Liver (tissue), 9 donors: ENCODE data around the gene PAQR4. TPM values are rescaled to one million over a fixed set of nuclear protein-coding genes. Genes with fewer than 3 reads are reported as not detected.

Experiments
- DNase-seq: peaks from one replicate; pipeline ENCODE4 v3.0.0-alpha.2; 2017; ENCODE audit warnings: low spot score
- H3K27ac ChIP-seq, 2 donors: one replicate each; pipeline ENCODE4 v1.7.0; 2013; ENCODE audit warnings: inconsistent platforms in 2 of 2, low read length in 2 of 2, control low read depth in 1 of 2, low read depth in 1 of 2, mild to moderate bottlenecking in 1 of 2
- H3K27me3 ChIP-seq, 4 donors: one replicate each; pipeline versions ENCODE4 v1.6.1 to v1.7.0; 2013; ENCODE audit warnings: low read length in 3 of 4, inconsistent platforms in 1 of 4, mild to moderate bottlenecking in 1 of 4, moderate library complexity in 1 of 4; ENCODE audit not compliant: control insufficient read depth in 4 of 4, insufficient read depth in 4 of 4
- H3K36me3 ChIP-seq, 4 donors: one replicate each; pipeline versions ENCODE4 v1.6.1 to v1.7.0; 2013; ENCODE audit warnings: low read length in 3 of 4, mild to moderate bottlenecking in 3 of 4, low read depth in 1 of 4, moderate library complexity in 1 of 4; ENCODE audit not compliant: control insufficient read depth in 4 of 4, insufficient read depth in 3 of 4
- H3K4me1 ChIP-seq, 4 donors: one replicate each; pipeline versions ENCODE4 v1.6.1 to v1.7.0; 2013; ENCODE audit warnings: low read length in 3 of 4, mild to moderate bottlenecking in 3 of 4, moderate library complexity in 1 of 4; ENCODE audit not compliant: control insufficient read depth in 4 of 4, insufficient read depth in 4 of 4
- H3K4me3 ChIP-seq, 3 donors: one replicate each; pipeline versions ENCODE4 v1.6.1 to v1.7.0; 2013; ENCODE audit warnings: low read length in 3 of 3, control low read depth in 1 of 3, low read depth in 1 of 3, mild to moderate bottlenecking in 1 of 3
- H3K9ac ChIP-seq, 2 donors: one replicate each; pipeline ENCODE4 v1.7.0; 2013; ENCODE audit warnings: low read length in 2 of 2, mild to moderate bottlenecking in 2 of 2, moderate library complexity in 2 of 2, control low read depth in 1 of 2, low read depth in 1 of 2
- H3K9me3 ChIP-seq, 4 donors: one replicate each; pipeline versions ENCODE4 v1.6.1 to v1.7.0; 2013; ENCODE audit warnings: low read length in 3 of 4; ENCODE audit not compliant: control insufficient read depth in 4 of 4
- ATF3 ChIP-seq: IDR thresholded peaks from 2 replicates; pipeline ENCODE4 v1.6.1; 2016; ENCODE audit warnings: antibody characterized with exemption
- CTCF ChIP-seq: fragments of 150-350 bp; IDR thresholded peaks from 2 replicates; pipeline ENCODE4 v1.5.1; 2017; ENCODE audit warnings: improper control_type of control experiment, low read depth, low read length; ENCODE audit not compliant: missing input control
- EGR1 ChIP-seq, 2 donors: IDR thresholded peaks; 2 replicates each; pipeline ENCODE4 v1.6.1; 2016 to 2018; ENCODE audit warnings: antibody characterized with exemption in 2 of 2, low read depth in 2 of 2
- FOXA1 ChIP-seq: IDR thresholded peaks from 2 replicates; pipeline ENCODE4 v1.6.1; 2016; ENCODE audit warnings: antibody characterized with exemption
- FOXA2 ChIP-seq: IDR thresholded peaks from 2 replicates; pipeline ENCODE4 v1.6.1; 2016; ENCODE audit warnings: antibody characterized with exemption
- HNF4A ChIP-seq, 2 donors: conservative IDR thresholded peaks; 2 replicates each; pipeline ENCODE4 v1.6.1; 2016; ENCODE audit warnings: antibody characterized with exemption in 2 of 2, mild to moderate bottlenecking in 2 of 2
- HNF4G ChIP-seq: IDR thresholded peaks from 2 replicates; pipeline ENCODE4 v1.6.1; 2016; ENCODE audit warnings: antibody characterized with exemption
- JUND ChIP-seq, 2 donors: IDR thresholded peaks; 2 replicates each; pipeline ENCODE4 v1.6.1; 2016; ENCODE audit warnings: antibody characterized with exemption in 2 of 2
- NR2F2 ChIP-seq: IDR thresholded peaks from 2 replicates; pipeline ENCODE4 v1.6.1; 2016; ENCODE audit warnings: antibody characterized with exemption
- RAD21 ChIP-seq, 2 donors: IDR thresholded peaks; 2 replicates each; pipeline ENCODE4 v1.6.1; 2016; ENCODE audit warnings: antibody characterized with exemption in 2 of 2, mild to moderate bottlenecking in 2 of 2
- REST ChIP-seq: IDR thresholded peaks from 2 replicates; pipeline ENCODE4 v1.6.1; 2016; ENCODE audit warnings: antibody characterized with exemption, mild to moderate bottlenecking
- RXRA ChIP-seq, 2 donors: IDR thresholded peaks; 2 replicates each; pipeline ENCODE4 v1.6.1; 2017 to 2018; ENCODE audit warnings: antibody characterized with exemption in 2 of 2, mild to moderate bottlenecking in 1 of 2
- TAF1 ChIP-seq: conservative IDR thresholded peaks from 2 replicates; pipeline ENCODE4 v1.6.1; 2016; ENCODE audit warnings: antibody characterized with exemption, mild to moderate bottlenecking
- YY1 ChIP-seq: IDR thresholded peaks from 2 replicates; pipeline ENCODE4 v1.6.1; 2016; ENCODE audit warnings: antibody characterized with exemption, mild to moderate bottlenecking
- WGBS: extraction: QIAGEN DNeasy Blood & Tissue Kit; methylation state at CpG from one replicate; pipeline ENCODE4 v1.1.7; 2013; 5-methylcytosine and 5-hydroxymethylcytosine counted together
- polyA plus RNA-seq, 2 donors: library from polyadenylated mRNA; stranded (reverse) in 1 of 2; unstranded in 1 of 2; fragments of 200-250 nt in 1 of 2; fragments of >200 nt in 1 of 2; fragmentation: Nextera tagmentation in 1 of 2; extraction: Ambion mirVana in 1 of 2; gene quantifications; one replicate each; pipeline versions ENCODE4 v1.2.1 to v1.2.3, GENCODE V29; 2013 to 2015
- total RNA-seq, 2 donors: library from RNA; depleted of rRNA; stranded (reverse); fragments of >200 nt; gene quantifications; one replicate each; pipeline ENCODE4 v1.2.3, GENCODE V29; 2014
- TF ChIP-seq, protein P1 (sequence below): IDR thresholded peaks from 2 replicates; pipeline ENCODE4 v1.6.1; 2016; ENCODE audit warnings: antibody characterized with exemption
- TF ChIP-seq, protein P2 (sequence below): IDR thresholded peaks from 2 replicates; pipeline ENCODE4 v1.6.1; 2016; ENCODE audit warnings: antibody characterized with exemption
- donor health status: healthy.
- donor health status: healthy.
- donor health status: healthy.
- donor health status: healthy.
- donor health status: healthy.

Gene PAQR4
- total and polyA plus RNA-seq, 4 donors = 0.63 to 9.9 (median 2.0) TPM

DNA sequence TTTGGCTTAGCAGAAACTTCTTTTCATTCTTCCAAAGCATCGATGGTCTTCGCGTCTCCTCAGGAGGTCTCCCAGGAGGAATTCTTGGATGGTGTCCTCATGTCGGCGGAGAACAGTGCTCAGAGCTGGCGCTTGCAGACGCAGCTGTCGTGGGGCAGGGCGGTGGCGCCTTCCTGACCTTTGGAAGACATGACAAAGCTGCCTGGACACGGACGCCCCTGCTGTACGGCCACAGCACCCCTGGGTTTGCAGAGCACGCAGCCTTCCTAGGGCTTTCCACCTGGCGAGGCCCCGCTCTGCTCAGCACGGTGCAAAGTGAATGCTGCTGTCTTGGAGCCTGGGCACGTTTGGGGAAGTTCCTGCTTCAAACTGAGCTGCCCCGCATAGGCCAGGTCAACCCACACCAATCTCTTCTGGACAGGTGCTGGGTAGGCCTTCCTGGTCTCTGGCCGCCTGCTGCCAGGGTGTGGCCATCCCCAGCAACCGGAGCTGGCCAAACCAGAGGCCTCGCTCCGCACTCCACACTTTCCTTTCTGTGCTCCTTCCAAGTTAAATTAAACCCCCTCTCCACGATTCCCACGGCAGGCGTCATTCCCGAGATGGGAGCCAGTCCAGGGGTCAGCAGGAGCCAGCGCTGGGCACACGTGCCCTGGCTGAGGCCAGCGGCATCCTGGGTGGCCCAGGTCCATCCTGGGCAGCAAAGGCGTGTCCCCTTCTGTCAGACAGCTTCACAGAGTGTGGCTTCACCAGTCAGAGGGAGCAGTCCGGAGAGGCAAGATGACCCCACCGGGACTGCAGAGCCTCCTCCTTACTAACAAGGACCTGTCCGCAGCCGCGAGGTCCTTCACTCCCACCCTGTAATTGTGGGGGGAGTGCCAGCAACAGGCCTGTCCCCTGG lies 20.1 kb upstream of the PAQR4 start:
- H3K36me3 ChIP-seq = peaks cover 0 to 10% (median 0%) of the 10 kb centered on the region in 4 donors
- no peaks in the 10 kb centered on the region for H3K9me3 ChIP-seq
- H3K27ac ChIP-seq = no peak overlapping the region
- H3K27me3 ChIP-seq = peaks cover 0 to 2% (median 0%) of the 10 kb centered on the region in 4 donors
- no peak overlapping the region for H3K4me3 ChIP-seq
- no peak overlapping the region for H3K9ac ChIP-seq
- no peak for DNase-seq
- 91% methylated on average over 36 of the region's 36 CpGs for WGBS
- TF ChIP-seq YY1 = no peak
- no peaks in the 10 kb centered on the region for H3K4me1 ChIP-seq

DNA sequence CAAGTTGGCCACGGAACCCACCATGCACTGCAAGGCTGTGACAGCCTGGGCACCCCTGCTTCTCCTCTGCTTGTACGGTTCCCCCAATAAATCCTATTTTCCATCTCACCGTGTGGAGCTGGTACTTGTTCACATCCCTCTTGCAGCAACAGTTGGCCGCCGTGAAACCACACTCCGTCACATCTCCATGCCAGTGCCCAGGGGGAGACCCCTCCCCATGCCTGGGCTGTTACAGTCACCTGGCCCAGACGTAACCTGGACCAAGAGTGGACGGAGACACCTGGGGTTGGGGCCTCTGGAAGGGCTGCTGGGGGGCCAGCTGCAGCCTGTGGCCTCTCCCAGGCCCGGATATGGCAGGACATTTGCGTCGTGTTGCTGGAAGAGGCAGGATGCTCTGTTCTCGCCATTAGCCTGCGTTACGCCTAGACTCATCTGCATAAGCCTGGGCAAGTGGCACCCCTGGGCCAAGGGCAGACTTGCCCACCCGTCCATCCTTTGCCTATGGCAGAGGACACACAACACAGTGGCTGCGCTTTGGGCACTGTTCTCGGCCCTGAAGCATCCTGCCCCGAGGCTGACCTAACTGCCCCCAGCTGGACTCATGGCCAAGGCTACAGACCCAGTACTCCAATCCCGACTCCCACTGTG lies 19.3 kb upstream of the PAQR4 start:
- Histone ChIP-seq H3K9me3 (no peaks in the 10 kb centered on the region), H3K36me3 (peaks cover 0 to 10% (median 0%) of the 10 kb centered on the region in 4 donors), H3K4me1 (no peaks in the 10 kb centered on the region), H3K27me3 (peaks cover 0 to 2% (median 0%) of the 10 kb centered on the region in 4 donors), H3K4me3 (no peak overlapping the region), H3K9ac (no peak overlapping the region), H3K27ac (no peak overlapping the region)
- 94% methylated on average over 19 of the region's 19 CpGs for WGBS
- TF ChIP-seq TAF1 (no peak), NR2F2 (no peak), EGR1 (IDR thresholded peaks at IDR 0.05; ENCODE audit: low read depth in 2 of 2) (no peak), CTCF (no peak), REST (no peak), YY1 (no peak), FOXA1 (no peak), JUND (IDR thresholded peaks at IDR 0.05) (no peak), HNF4A (conservative IDR thresholded peaks at IDR 0.05) (no peak), RAD21 (IDR thresholded peaks at IDR 0.05) (no peak), FOXA2 (no peak), RXRA (IDR thresholded peaks at IDR 0.05) (no peak), ATF3 (no peak), HNF4G (no peak)
- TF ChIP-seq, protein P1, sequence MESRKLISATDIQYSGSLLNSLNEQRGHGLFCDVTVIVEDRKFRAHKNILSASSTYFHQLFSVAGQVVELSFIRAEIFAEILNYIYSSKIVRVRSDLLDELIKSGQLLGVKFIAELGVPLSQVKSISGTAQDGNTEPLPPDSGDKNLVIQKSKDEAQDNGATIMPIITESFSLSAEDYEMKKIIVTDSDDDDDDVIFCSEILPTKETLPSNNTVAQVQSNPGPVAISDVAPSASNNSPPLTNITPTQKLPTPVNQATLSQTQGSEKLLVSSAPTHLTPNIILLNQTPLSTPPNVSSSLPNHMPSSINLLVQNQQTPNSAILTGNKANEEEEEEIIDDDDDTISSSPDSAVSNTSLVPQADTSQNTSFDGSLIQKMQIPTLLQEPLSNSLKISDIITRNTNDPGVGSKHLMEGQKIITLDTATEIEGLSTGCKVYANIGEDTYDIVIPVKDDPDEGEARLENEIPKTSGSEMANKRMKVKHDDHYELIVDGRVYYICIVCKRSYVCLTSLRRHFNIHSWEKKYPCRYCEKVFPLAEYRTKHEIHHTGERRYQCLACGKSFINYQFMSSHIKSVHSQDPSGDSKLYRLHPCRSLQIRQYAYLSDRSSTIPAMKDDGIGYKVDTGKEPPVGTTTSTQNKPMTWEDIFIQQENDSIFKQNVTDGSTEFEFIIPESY = no peak
- TF ChIP-seq, protein P2, sequence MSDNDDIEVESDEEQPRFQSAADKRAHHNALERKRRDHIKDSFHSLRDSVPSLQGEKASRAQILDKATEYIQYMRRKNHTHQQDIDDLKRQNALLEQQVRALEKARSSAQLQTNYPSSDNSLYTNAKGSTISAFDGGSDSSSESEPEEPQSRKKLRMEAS = no peak
- no peak for DNase-seq
